ENCODE data around the gene PKDCC. TPM values are rescaled to one million over a fixed set of nuclear protein-coding genes. Genes with fewer than 3 reads are reported as not detected.

The PKDCC gene
- total RNA-seq, 2 donors from 2014 or later = 85.3 to 105 TPM

- H3K36me3 ChIP-seq (ENCODE audit: control insufficient read depth, insufficient read depth, low read length) = peaks cover 63% of the 10 kb centered on the region
- no peak overlapping the region for H3K27ac ChIP-seq (ENCODE audit: low read depth, low read length)
- H3K4me3 Mint-ChIP-seq = no peak overlapping the region
- no peak overlapping the region for H3K27ac Mint-ChIP-seq
- H3K27me3 ChIP-seq (ENCODE audit: control insufficient read depth, insufficient read depth, low read length, poor library complexity, severe bottlenecking) = no peaks in the 10 kb centered on the region
- H3K9ac ChIP-seq (ENCODE audit: extremely low read depth, low read length, poor library complexity, severe bottlenecking) = no peak overlapping the region
- no peak for DNase-seq
- H3K4me1 Mint-ChIP-seq = peaks cover 60% of the 10 kb centered on the region
- peaks cover 8% of the 10 kb centered on the region for H3K4me1 ChIP-seq (ENCODE audit: control insufficient read depth, insufficient read depth, low read length)
- TF ChIP-seq CTCF (conservative IDR thresholded peaks at IDR 0.05) = no peak
- 95% methylated on average over 5 to 8 of the region's 8 CpGs for WGBS, 2 experiments (ENCODE audit: insufficient coverage in 1 of 2, insufficient read length in 1 of 2)
- peaks cover 6% of the 10 kb centered on the region for H3K27me3 Mint-ChIP-seq (ENCODE audit: insufficient read depth)
- no peaks in the 10 kb centered on the region for H3K9me3 ChIP-seq (ENCODE audit: control insufficient read depth, low read length)
- H3K4me3 ChIP-seq (ENCODE audit: low read length) = no peak overlapping the region
- H3K36me3 Mint-ChIP-seq (ENCODE audit: low read depth) = peaks cover 57% of the 10 kb centered on the region
- no peaks in the 10 kb centered on the region for H3K9me3 Mint-ChIP-seq
These were observed 9.5 kb downstream of the PKDCC start for GRCh38 chr2:42057159-42057901.

GRCh38 chr2:42057902-42058450, 10.2 kb downstream of the PKDCC start:
- no peaks in the 10 kb centered on the region for H3K9me3 ChIP-seq (ENCODE audit: control insufficient read depth, low read length)
- Mint-ChIP-seq H3K27ac (no peak overlapping the region), H3K36me3 (ENCODE audit: low read depth) (peaks cover 54% of the 10 kb centered on the region), H3K9me3 (no peaks in the 10 kb centered on the region), H3K4me3 (no peak overlapping the region), H3K4me1 (peaks cover 59% of the 10 kb centered on the region), H3K27me3 (ENCODE audit: insufficient read depth) (peaks cover 10% of the 10 kb centered on the region)
- TF ChIP-seq CTCF (conservative IDR thresholded peaks at IDR 0.05) = no peak
- 94 to 100% methylated on average over 1 to 9 of the region's 10 CpGs for WGBS, 2 experiments (ENCODE audit: insufficient coverage in 1 of 2, insufficient read length in 1 of 2)
- DNase-seq = no peak
- no peak overlapping the region for H3K27ac ChIP-seq (ENCODE audit: low read depth, low read length)
- peaks cover 8% of the 10 kb centered on the region for H3K4me1 ChIP-seq (ENCODE audit: control insufficient read depth, insufficient read depth, low read length)
- H3K4me3 ChIP-seq (ENCODE audit: low read length) = no peak overlapping the region
- no peak overlapping the region for H3K9ac ChIP-seq (ENCODE audit: extremely low read depth, low read length, poor library complexity, severe bottlenecking)
- no peaks in the 10 kb centered on the region for H3K27me3 ChIP-seq (ENCODE audit: control insufficient read depth, insufficient read depth, low read length, poor library complexity, severe bottlenecking)
- H3K36me3 ChIP-seq (ENCODE audit: control insufficient read depth, insufficient read depth, low read length) = peaks cover 61% of the 10 kb centered on the region

GRCh38 chr2:42059261-42059898, 11.6 kb downstream of the PKDCC start:
- no peak for DNase-seq
- no peaks in the 10 kb centered on the region for H3K9me3 ChIP-seq (ENCODE audit: control insufficient read depth, low read length)
- H3K36me3 Mint-ChIP-seq (ENCODE audit: low read depth) = peaks cover 43% of the 10 kb centered on the region
- no peaks in the 10 kb centered on the region for H3K27me3 ChIP-seq (ENCODE audit: control insufficient read depth, insufficient read depth, low read length, poor library complexity, severe bottlenecking)
- peaks cover 10% of the 10 kb centered on the region for H3K27me3 Mint-ChIP-seq (ENCODE audit: insufficient read depth)
- no peak for TF ChIP-seq CTCF (conservative IDR thresholded peaks at IDR 0.05)
- H3K9me3 Mint-ChIP-seq = no peaks in the 10 kb centered on the region
- WGBS, 2 experiments (ENCODE audit: insufficient coverage in 1 of 2, insufficient read length in 1 of 2) = 95 to 97% methylated on average over 6 to 13 of the region's 13 CpGs
- H3K27ac ChIP-seq (ENCODE audit: low read depth, low read length) = no peak overlapping the region
- peaks cover 48% of the 10 kb centered on the region for H3K36me3 ChIP-seq (ENCODE audit: control insufficient read depth, insufficient read depth, low read length)
- no peak overlapping the region for H3K4me3 ChIP-seq (ENCODE audit: low read length)
- H3K27ac Mint-ChIP-seq = no peak overlapping the region
- H3K4me3 Mint-ChIP-seq = no peak overlapping the region
- peaks cover 57% of the 10 kb centered on the region for H3K4me1 Mint-ChIP-seq
- H3K9ac ChIP-seq (ENCODE audit: extremely low read depth, low read length, poor library complexity, severe bottlenecking) = no peak overlapping the region
- peaks cover 19% of the 10 kb centered on the region for H3K4me1 ChIP-seq (ENCODE audit: control insufficient read depth, insufficient read depth, low read length)

Data from endodermal cell (in vitro differentiated cells).